Mesothelial cell of epicardium (in vitro differentiated cells): ENCODE results near the gene PLA2G4A. TPM values are rescaled to one million over a fixed set of nuclear protein-coding genes. Genes with fewer than 3 reads are reported as not detected.
A peak's percentile ranks its signal among the peaks of the same experiment; 100 is the strongest.

Experiments
- DNase-seq, 2 experiments: peaks; one replicate each; pipeline ENCODE4 v3.0.0; 2021; ENCODE audit warnings: low spot score in 2 of 2; ENCODE audit not compliant: unreplicated experiment in 2 of 2
- H3K27ac Mint-ChIP-seq: 2 replicates; pipeline ENCODE4 v1.8.0; 2021; ENCODE audit warnings: mixed read lengths
- H3K27me3 Mint-ChIP-seq: 2 replicates; pipeline ENCODE4 v1.8.0; 2021; ENCODE audit warnings: low read depth, mixed read lengths
- H3K36me3 Mint-ChIP-seq: 2 replicates; pipeline ENCODE4 v1.8.0; 2021; ENCODE audit warnings: mixed read lengths
- H3K4me1 Mint-ChIP-seq: 2 replicates; pipeline ENCODE4 v1.8.0; 2021; ENCODE audit warnings: mixed read lengths
- H3K4me3 Mint-ChIP-seq: 2 replicates; pipeline ENCODE4 v1.8.0; 2021; ENCODE audit warnings: mild to moderate bottlenecking, moderate library complexity, mixed read lengths
- H3K9me3 Mint-ChIP-seq: 2 replicates; pipeline ENCODE4 v1.8.0; 2021; ENCODE audit warnings: mixed read lengths
- total RNA-seq: library from RNA; stranded (reverse); gene quantifications from 3 replicates; pipeline ENCODE4 v1.2.1, GENCODE V29; 2021
- TF ChIP-seq, protein P1 (sequence below): fragments of 200-600 bp; sonication (generic); IDR thresholded peaks from one replicate; pipeline ENCODE4 v1.5.0; 2021; ENCODE audit warnings: antibody characterized with exemption; ENCODE audit not compliant: unreplicated experiment

The PLA2G4A gene
- total RNA-seq, 1 donor from 2014 or later, result 12.5 TPM

DNA sequence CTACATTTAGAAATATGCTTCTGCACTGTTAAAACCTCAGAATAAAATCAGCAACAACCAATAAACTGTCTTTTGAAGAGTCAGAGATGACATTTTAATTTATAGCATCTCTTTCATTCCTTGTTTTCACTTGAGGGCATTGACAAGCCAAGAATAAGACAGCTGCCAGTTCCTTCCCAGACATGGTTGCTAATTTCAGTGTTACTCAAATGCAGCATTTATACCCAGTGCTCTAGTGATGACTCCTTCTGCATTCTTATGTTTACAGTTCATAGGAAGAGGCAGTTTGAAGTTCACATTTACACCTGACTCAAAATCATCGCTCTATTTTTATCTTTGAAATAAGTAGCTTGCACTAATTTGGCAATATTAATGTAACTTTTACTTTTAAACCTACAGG, 44.9 kb downstream of the PLA2G4A start:
- Mint-ChIP-seq H3K27ac (no peak overlapping the region), H3K4me1 (peaks cover 35% of the 10 kb centered on the region), H3K9me3 (peaks cover 4% of the 10 kb centered on the region), H3K36me3 (peaks cover 4% of the 10 kb centered on the region), H3K4me3 (no peak overlapping the region), H3K27me3 (no peaks in the 10 kb centered on the region)
- TF ChIP-seq, protein P1, sequence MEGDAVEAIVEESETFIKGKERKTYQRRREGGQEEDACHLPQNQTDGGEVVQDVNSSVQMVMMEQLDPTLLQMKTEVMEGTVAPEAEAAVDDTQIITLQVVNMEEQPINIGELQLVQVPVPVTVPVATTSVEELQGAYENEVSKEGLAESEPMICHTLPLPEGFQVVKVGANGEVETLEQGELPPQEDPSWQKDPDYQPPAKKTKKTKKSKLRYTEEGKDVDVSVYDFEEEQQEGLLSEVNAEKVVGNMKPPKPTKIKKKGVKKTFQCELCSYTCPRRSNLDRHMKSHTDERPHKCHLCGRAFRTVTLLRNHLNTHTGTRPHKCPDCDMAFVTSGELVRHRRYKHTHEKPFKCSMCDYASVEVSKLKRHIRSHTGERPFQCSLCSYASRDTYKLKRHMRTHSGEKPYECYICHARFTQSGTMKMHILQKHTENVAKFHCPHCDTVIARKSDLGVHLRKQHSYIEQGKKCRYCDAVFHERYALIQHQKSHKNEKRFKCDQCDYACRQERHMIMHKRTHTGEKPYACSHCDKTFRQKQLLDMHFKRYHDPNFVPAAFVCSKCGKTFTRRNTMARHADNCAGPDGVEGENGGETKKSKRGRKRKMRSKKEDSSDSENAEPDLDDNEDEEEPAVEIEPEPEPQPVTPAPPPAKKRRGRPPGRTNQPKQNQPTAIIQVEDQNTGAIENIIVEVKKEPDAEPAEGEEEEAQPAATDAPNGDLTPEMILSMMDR, result no peak
- no peak for DNase-seq

DNA sequence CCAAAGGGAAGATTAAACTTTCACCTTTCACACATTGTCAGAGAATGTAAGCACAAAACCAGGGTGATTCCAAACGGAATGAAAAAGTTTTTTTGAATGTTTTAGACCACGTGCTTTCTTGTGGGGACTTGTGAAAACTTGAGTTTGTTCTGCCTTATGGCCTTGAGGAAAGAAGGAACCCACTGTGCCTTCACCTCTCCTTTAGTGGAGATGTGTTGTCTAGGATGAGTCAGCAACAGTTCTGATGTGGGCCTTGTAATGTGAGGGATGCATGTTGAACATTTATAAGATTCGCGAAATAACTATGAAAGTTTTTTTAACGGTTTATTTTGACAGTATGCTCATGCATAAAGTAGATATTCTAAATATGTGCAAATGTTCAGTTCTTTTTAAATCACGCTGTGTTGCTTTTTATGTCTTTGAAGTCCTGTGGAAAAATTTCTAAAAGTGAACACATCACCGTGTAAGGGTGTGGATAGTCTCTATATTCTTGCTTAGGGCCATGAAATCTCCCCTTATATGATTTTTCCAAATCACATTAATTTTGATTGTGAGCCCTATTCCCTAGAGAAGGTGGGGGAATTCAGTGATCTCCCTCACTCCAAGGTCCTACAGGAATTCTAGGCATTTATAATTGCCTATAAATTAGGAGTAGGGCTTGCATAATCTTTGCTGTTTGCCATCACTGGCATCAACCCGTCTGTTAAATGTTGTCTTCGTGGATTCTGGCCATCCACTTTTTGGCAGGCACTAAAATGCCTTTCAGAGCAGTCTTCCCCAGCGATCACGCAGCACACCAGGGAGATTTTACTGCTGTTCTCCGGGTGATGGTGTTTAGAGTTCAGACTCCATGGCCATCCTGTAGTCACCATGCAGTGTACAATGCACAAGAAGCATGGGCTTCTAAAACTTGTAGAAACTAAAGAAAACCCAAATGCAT, 47.4 kb downstream of the PLA2G4A start:
- no peak for DNase-seq
- no peak overlapping the region for H3K4me3 Mint-ChIP-seq
- TF ChIP-seq, protein P1, result no peak
- H3K27ac Mint-ChIP-seq, result no peak overlapping the region
- no peaks in the 10 kb centered on the region for H3K27me3 Mint-ChIP-seq
- peaks cover 26% of the 10 kb centered on the region for H3K4me1 Mint-ChIP-seq
- no peaks in the 10 kb centered on the region for H3K9me3 Mint-ChIP-seq
- no peaks in the 10 kb centered on the region for H3K36me3 Mint-ChIP-seq

DNA sequence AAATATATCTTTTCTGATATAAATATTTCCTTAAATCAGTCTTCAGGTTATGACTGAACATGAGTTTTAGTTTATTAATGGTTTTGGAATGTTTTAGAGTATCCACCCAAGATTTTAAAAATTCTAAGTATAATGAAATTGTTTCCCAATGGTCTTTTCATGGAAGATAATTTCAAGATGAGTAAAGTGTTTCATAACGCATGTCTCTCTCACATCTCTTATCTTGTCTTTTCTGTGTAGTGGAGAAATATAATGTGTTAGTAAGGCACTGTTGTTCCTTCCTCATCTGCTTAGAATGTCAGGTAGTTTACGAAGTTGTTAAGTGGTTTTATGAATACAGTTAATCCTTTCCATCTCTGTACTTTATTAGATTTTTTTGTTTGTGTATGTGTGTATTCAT, 49.6 kb downstream of the PLA2G4A start:
- Mint-ChIP-seq H3K27me3 (no peaks in the 10 kb centered on the region), H3K27ac (no peak overlapping the region), H3K36me3 (peaks cover under 1% of the 10 kb centered on the region), H3K4me1 (peaks cover 36% of the 10 kb centered on the region), H3K4me3 (no peak overlapping the region), H3K9me3 (peaks cover 7% of the 10 kb centered on the region)
- DNase-seq, result no peak
- TF ChIP-seq, protein P1, result no peak

DNA sequence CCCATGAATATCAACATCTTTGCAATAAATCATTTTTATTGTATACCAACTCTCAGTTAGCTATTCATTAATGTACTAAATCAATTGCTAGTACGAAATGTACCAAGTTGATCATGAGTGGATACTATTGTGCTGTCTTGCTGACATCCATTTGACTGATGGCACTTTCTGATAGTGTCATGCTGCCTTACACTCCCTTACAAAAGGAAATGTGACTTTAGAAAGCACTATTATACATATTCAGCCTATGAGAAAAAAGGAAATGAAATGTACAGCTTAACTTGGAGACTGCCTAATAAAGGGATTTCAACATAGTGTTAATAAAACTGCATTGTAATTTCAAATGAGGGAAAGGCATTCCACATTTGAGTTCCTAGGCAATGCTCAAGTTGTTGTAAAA, 52.2 kb downstream of the PLA2G4A start:
- Mint-ChIP-seq H3K27me3 (no peaks in the 10 kb centered on the region), H3K4me3 (no peak overlapping the region), H3K9me3 (peaks cover 25% of the 10 kb centered on the region), H3K36me3 (peaks cover 16% of the 10 kb centered on the region), H3K27ac (peak overlapping the region; percentile 22), H3K4me1 (peaks cover 30% of the 10 kb centered on the region)
- DNase-seq, result no peak
- TF ChIP-seq, protein P1, result no peak

DNA sequence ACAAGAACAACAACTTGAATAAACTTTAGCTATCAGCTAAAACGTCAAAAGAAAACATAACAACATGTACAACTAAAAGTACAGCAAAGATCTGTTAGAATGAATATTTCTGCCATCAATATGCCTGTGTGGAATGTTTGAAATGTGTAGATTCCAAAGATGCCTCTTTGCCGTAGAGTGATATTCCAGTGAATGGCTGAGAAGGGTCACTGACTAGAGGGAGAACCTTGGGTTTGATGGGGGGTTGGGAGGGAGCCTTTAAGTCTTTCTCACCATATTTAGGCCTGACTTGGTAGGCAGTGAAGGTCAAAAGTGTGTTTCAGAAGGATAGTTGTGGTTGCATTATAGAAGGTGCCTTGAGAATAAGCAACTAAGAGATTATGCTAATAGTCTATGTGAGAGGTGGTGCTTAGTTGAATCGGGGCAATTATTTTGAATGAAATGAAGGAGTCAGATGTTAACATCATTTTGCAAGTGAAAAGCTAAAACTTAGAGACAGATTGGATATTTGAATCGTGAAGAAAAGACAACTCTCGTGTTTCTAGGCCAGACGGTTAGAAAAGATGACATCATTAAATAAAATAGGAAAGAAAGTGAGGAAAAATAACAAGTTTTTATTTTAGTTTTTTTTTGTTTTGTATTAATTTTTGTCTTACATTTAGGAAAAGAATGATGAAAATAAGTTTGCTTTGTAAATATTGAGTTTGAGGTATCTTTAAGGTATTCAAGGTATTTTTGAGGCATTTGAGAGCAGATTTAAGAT, 53.8 kb downstream of the PLA2G4A start:
- Mint-ChIP-seq H3K36me3 (peaks cover 16% of the 10 kb centered on the region), H3K9me3 (peaks cover 25% of the 10 kb centered on the region), H3K4me1 (peaks cover 42% of the 10 kb centered on the region), H3K4me3 (no peak overlapping the region), H3K27me3 (no peaks in the 10 kb centered on the region), H3K27ac (peak overlapping the region; percentile 23)
- TF ChIP-seq, protein P1, result no peak
- no peak for DNase-seq
